Activated T-cell treated with anti-CD3 and anti-CD28 coated beads for 4 hours (primary cell): ENCODE data around the gene CACHD1.

ENCODE experiments used
- DNase-seq: peaks from one replicate; pipeline ENCODE4 v3.0.0-alpha.2; 2020

CACHD1 gene

GRCh38 chr1:64469977-64470664 lies at the start of gene CACHD1:
TSS of gene CACHD1 (plus strand) at chr1:64470129. CDS start at chr1:64470745, 616 bp downstream.
- peak; percentile 55 for DNase-seq

DNA sequence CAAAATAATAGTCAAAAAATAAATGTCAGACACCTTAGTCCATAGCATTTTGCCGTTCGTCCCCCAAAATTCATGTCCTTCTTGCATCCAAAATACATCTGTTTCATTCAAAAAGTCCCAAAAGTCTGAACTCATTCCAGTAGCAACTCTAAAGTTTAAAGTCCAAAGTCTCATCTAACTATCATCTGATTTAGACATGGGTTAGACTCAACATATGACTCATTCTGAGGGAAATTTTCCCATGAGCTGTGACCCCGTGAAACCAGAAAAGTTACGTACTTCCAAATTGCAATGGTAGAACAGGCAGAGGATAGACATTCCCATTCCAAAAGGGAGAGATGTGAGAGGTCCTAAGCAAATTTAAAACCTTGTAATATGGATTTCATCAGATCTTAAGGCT lies 48.6 kb upstream of the CACHD1 start:
- DNase-seq = no peak

DNA sequence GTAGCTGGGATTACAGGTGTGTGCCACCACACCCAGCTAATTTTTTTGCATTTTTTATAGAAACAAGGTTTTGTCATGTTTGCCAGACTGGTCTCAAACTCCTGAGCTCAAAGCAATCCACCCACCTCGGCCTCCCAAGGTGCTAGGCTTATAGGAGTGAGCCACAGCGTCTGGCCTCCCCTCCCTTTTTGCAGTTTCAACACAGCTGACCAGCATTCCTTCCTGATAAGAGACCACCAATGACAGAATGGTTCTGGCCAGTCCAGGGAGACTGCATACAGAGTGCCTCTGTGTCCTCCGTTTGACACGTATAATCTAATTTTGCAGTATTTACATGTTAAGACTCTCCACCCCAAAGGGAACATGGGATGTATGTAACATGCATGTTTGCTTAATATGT lies 46.4 kb upstream of the CACHD1 start:
- no peak for DNase-seq

GRCh38 chr1:64424412-64424811 lies 45.5 kb upstream of the CACHD1 start:
- DNase-seq = no peak

DNA sequence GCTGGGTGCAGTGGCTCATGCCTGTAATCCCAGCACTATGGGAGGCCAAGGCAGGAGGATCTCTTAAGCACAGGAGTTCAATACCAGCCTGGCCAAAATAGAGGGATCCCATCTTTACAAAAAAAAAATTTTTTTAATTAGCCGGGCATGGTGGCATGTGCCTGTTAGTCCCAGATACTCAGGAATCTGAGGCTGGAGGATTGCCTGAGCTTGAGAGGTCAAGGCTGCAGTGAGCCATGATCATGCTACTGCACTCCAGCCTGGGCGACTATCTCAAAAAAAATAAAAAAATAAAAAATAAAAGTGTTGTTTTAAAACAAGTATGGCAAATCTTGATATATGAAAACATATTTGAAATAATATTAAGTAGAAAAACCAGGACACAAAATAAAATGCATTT lies 44.4 kb upstream of the CACHD1 start:
- no peak for DNase-seq

GRCh38 chr1:64426681-64427080 lies 43.2 kb upstream of the CACHD1 start:
- DNase-seq = no peak

DNA sequence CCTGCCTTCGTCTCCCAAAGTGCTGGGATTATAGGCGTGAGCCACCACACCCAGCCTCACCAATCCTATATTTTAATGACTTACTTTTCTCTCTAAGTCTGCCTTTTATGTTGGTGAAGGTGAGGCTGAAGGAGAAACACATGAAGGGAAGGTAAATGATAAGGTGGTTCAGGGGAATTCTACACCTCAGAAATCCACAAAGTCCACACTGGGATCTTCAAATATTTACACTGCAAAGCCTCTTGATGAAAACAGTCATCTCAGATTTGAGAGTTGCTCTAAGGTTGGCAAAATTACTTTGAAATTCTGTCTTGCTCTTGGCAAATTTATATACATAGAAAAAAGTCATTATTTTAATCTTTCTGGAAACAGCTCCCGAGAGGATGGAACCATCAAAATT lies 42.0 kb upstream of the CACHD1 start:
- DNase-seq = no peak

DNA sequence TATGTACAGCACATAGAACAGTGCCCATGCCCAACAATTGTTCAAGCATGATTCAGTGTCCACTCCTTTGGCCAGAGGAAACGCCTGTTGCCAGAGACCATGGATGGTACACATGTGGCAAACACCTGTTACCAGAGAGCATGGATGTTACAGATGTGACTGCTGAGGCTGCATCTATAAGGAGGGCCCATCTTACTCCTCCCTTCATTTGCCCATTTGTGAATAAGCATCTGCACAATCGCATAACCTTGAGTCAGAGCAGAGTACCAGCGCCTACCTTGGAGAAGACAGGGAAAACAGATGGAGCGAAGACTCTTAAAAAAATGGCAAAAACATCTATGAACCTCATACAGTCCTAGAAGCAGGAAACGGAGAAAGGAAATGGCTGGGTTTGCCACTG lies 36.6 kb upstream of the CACHD1 start:
- DNase-seq = no peak

DNA sequence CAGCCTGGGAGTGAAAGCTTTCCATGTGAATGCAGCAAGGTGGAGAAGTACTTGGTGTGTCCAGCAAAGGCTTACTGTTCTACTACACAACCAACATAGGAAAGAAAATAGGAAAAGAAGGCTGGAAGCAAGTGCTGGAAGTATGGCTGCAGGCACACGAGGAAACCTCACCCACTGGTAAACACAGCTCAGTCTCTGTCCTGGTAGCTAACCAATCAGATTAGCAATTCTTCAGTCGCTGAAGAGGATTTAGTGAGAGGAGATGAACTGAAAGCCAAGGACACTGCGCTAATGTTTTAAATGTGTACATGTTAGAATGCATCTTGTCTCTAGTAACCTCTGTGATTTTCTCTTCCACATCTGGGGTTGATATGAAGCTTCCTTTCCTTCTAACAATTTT lies 36.2 kb upstream of the CACHD1 start:
- no peak for DNase-seq

DNA sequence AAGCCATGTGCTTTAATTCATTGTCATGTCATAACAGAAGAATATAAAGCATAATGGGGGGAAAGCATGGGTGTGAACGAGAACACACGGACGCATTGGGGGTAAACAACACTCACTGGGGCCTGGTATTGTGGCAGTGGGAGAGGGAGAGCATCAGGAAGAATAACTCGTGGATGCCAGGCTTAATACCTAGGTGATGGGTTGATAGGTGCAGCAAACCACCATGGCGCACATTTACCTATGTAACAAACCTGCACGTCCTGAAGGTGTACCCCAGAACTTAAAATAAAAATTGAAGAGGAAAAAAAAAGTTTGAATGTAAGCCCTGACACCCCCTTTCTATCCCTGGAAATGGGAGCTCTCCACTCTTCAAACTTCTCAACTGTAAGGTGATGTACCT lies 34.9 kb upstream of the CACHD1 start:
- DNase-seq = no peak

- no peak for DNase-seq
Observed at GRCh38 chr1:64437453-64437852, 32.5 kb upstream of the CACHD1 start.

DNA sequence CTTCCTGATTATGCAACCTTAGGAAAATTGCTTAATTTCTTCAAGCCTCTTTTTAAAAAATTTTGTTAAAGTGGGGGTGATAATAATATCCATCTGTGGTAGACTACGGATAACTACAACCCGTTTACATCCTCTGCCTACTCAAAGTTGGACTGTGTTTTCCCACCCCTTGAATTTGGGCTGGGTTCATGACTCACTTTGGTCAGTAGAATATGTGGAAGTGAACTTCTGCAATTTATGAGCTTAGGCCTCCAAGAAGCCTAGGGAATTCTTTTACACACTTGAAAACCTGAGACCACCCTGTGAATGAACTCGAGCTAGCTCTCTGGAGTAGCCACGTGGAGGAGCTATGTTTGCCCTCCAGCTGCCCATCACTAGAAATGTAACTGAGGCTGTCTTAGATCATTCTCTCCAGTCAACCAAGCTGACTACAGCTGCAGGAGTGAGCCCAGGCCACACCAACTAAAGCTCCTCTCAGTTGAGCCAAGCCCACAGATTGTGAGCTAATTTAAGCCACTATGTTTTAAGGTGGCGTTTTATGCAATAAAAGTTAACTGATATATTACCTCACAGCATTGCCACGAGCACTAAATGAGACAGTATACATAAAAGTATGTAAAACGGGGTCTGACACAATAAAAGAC lies 29.6 kb upstream of the CACHD1 start:
- no peak for DNase-seq

DNA sequence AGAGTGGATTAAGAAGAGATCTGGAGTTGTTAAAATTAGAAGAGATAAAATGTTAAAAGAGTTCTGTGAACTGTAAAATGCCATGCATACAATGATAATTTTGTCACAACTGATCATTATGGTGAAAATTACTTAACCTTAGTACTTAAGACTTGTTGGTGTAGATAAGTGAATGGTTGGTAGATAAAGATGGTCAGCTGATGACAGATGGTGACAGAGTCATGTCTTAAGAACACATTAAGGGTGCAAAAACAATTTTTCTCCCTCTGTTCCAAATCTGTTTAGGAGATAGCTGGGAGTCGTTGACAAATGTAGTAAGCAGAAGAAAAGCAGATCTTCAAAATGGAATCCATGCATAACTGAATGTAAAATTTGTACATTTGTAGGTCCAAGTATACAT lies 18.5 kb upstream of the CACHD1 start:
- DNase-seq = no peak

GRCh38 chr1:64453688-64454087 lies 16.2 kb upstream of the CACHD1 start:
- DNase-seq = no peak

- no peak for DNase-seq
Observed at GRCh38 chr1:64458915-64459314, 11.0 kb upstream of the CACHD1 start.

DNA sequence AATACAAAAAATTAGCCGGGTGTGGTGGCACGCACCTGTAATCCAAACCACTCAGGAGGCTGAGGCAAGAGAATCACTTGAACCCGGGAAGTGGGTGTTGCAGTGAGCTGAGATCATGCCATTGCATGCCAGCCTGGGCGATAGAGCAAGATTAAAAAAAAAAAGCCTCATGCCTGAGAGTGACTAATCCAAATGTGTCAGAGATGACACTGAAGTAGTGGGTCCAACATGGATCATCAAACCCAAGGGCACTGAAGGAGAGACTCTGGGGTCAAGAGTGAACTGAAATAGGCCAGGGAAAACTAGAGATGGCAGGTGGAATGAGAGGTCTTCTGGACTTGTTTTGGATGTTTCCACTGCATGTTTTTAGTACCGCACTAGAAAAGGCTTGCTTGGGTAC lies 10.2 kb upstream of the CACHD1 start:
- DNase-seq = no peak

DNA sequence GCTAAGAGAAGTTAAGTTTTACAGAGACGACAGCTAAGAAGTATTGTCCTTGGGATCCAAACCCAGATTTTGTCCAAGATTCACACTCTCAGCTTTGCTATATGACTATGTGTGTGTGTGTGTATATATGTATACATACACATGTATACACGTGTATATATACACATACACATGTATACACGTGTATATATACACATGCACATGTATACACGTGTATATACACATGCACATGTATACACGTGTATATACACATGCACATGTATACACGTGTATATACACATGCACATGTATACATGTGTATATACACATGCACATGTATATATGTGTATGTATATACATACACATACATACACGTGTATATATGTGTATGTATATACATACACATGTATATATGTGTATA lies 3.9 kb upstream of the CACHD1 start:
- no peak for DNase-seq

DNA sequence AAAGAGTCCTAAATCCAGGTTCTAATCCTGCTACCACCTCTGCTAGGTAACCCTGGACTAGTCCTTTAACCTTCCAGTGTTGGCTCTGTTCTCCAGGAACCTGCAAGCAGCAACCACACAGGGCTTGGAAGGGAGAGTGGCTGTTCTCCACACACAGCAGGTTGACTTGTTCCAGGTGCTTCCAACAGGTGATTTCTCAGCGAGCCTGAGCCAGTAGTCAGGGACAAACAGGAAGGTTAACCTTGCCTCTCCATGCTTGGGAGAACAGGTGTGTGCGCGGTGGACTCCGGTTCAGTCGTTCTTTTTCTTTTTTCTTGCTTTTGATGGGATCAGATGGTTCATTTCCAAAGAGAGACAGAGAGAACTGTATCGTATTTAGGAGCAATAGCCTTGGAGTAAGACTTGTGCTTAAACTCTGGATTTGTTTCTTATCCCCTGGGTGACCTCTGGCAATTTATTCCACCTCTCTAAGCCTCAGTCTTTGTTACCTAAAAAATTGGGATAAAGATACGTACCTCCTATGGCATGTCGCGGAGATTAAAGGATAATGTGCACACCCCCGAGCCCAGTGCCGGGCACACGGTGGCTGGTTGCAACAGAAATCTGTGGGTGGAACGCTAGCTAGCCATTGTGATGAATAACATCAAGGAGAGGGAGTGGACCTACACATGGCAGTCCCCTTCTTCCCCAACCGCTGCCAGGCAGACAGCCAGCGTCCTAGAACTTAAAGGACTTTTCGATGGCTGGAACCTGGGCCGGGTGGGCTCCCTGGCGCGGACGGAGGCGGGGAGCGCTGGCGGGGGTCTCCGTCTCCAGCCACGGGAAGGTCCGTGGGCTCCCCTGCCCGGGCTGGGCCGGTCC lies 583 bp upstream of the CACHD1 start:
- DNase-seq = no peak

- no peak for DNase-seq
Observed at GRCh38 chr1:64470665-64471217, 812 bp downstream of the CACHD1 start.

DNA sequence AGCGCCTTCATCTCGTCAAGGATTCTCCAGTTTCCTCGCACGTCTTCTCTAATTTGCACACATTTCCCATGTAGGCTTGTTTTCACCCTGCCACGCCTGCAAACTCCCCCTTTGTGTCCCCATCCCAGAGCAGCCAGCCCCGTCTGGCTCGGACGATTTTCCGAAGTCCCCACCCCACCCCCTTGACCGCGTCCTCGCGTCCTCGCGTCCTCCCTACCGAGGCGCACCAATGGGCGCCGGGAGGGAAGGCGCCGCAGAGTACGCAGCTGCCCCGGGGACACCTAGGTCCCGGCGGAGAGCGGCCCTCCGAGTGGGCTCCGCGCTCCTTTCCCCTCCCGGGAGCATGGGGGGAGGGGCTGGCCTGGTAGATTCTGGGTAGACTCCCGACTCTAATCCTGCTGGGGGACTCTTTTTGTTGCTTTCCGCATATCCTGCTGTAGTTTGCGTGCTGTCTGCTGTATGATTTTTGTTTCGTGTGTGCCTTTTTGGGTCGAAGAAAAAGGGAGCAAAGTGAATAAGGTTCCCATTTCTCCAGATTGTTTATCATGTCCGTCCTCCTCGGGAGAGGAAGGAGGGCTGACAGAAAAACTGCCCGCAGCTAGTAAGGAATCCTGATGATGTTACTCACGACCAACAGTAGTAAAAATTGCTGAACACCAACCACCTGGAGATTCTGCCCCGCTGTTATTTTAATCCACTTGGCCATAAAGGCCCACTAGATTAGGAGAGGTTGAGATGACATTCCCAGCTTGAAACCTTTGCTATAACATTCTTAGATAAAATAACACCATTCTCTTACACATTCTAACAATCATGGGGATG lies 1.5 kb downstream of the CACHD1 start:
- no peak for DNase-seq

DNA sequence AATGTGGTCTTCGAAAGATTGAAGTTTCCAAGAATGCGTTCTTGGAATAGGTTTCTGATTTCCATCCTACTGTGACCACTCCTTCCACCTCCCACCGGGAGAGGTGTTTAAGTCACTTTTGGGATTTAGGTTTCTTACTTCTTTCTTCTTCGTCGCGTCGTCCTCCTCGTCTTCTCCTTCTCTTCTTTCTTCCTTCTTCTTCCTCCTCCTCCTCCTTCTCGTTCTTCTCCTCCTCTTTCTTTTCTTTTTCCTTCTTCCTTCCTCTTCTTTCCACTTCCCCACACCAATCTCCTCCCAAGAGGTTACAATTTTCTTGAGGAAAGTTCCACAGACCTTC lies 2.1 kb downstream of the CACHD1 start:
- no peak for DNase-seq

GRCh38 chr1:64472805-64473204 lies 2.9 kb downstream of the CACHD1 start:
- no peak for DNase-seq

- DNase-seq = no peak
Observed at GRCh38 chr1:64473367-64473766, 3.4 kb downstream of the CACHD1 start.
